DMS 273 (cell line): ENCODE results near the gene RBKS.
"Not testable (repeated sequence)": the region's sequence is repeated elsewhere in the genome, so short reads cannot be mapped to it uniquely, and the experiment has no call there.

Source experiments
- DNase-seq: peaks from one replicate; lab custom pipeline; 2025; ENCODE audit not compliant: unreplicated experiment; lab: John Stamatoyannopoulos, UW

The RBKS gene

DNA sequence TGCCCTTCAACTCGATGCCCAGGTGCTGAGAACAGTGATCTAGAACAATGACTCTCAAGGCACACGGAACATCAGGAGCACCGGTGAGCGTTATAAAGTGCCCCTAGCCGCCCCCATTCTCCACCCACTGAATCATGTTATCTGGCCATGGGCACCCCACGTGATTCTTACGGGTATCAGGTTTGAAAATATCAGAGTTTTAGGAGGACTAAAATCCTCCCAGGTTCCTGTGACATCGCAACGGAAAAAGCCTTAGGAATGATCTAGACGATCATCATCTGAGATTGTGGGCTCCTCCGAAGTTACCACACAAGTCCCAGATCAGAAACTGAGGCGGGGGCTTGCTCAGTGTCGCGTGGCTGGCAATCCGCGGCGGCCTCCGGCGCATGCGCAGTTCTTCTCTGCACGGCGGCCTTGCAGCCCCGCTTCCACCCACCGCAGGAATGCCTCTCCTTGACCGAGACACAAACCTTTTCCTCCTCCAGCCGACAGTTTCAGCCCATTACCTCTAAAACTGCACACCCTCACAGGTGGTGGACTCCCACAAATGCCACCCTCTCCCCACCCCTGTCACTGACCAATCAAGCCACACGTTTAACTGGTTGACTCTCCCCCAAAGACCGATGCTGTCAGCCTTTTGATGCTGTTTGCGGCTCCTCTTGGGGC, 124.4 kb downstream of the RBKS start:
- DNase-seq = no peak

DNA sequence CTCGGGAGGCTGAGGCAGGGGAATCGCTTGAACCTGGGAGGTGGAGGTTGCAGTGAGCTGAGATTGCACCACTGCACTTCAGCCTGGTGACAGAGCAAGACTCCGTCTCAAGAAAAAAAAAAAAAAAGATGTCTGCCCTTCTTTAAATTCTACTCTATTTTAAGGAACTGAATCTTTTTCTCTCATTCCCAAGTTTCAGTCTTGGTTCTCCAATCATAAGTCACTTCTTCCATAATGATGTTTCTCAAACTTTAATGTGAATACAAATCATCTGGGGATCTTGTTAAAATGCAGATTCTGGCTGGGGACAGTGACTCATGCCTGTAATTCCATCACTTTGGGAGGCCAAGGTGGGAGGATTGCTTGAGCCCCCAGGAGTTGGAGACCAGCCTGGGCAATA, 125.7 kb downstream of the RBKS start:
- DNase-seq = not testable (repeated sequence)

GRCh38 chr2:27763907-27764267, 126.3 kb downstream of the RBKS start:
- no peak for DNase-seq

GRCh38 chr2:27762951-27763906, 127.0 kb downstream of the RBKS start:
- DNase-seq = no peak

GRCh38 chr2:27756544-27757498, 133.4 kb downstream of the RBKS start:
- DNase-seq = no peak

GRCh38 chr2:27756091-27756490, 134.1 kb downstream of the RBKS start:
- DNase-seq = no peak

GRCh38 chr2:27754831-27755230, 135.4 kb downstream of the RBKS start:
- DNase-seq = no peak

DNA sequence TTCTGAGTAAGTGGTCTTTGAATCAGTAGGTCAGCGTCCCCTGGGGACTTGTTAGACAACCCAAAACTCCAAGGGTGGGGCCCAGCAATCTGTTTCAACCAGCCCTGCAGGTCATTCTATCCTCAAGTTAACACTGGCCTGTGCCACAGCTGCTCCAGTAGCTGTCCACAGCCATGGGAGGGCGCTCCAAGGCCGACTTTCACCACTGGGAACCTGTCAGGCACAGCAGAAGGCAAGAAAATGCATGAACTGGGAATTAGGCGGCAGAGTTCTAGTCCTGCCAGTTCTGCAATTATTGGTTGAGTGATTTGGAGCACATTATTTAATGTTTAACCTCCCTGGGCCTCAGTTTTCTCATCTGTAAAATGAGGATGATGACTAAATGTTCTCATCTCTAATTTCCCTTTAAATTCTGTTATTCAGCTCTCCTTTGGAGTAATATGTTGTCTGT, 136.0 kb downstream of the RBKS start:
- DNase-seq = peak; percentile 90

DNA sequence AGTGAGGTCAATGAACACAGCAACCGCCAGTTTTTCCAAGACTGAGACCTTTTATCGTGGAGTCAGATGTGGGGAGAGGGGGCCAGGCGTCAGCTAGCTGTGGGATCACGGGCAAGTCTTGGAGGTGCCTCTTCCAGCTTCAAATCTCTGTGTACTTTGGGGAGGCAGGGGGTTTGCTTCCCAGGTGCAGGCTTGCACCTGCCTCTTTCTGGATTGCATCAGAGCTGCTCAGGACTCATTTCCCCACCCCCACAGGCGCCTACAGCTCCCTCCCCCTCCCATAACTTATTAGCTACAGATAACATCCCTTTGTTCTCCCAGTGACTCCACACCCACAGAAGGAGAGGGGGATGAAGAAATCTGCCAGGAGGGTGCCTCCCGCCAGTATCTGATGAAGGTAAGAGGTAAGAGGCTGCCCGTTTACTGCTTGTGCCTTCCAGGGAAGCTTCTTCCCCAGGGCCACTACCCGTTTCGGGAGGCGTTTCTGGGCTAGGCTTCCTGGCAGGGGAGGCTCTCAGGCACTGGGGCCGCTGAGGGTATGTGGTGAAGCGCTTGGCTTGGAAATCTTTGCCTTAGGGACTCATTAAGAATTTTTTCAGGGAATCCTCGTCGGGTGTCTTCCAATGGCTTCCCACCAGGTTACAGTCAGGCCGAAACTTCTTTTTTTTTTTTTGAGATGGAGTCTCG, 137.5 kb downstream of the RBKS start:
- DNase-seq = no peak

DNA sequence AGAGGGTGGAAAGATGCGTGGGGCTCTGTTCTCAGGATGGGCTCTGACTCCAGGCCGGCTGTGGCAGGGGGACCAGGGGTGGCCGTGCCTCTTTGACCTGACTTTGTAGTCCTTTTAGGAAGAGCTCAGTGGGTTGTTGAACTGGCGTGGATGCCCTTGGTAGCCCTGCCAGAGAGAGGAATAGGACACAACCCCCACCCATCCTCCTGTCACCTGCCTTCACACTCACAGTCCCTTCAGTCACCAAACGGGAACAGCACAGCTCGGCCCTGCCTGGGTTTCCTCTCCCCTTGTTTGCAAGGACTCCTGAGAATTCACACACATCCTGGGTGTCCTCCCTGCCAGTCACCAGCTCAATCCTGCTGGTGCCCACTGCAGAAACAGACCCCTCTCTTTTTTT, 138.8 kb downstream of the RBKS start:
- no peak for DNase-seq

- DNase-seq = not testable (repeated sequence)
Observed at GRCh38 chr2:27748803-27749554, 141.2 kb downstream of the RBKS start.

DNA sequence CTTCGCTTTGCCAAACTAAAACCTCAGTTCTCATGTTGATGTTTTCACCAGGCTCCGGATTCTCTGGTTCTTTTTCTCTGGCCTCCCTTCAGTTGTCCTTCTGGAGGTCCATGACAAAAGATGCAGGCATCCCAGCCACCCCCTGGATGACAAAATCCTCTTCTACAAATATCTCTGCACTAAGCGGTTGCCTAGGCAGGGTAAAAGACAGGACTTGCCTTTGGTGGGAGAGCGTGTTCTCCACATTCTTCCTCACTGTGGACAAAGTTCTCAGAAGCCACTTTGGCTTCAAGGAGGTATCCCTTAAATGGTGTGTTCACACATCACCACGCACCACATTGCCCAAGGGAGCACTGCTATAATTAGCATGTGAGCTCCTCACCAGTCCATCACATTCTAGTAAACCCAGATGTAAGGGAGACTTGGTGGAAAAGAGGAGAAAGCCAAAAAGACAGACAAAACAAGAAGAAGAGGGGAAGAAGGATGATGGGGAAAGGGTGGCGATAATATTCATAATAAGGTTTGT, 142.3 kb downstream of the RBKS start:
- no peak for DNase-seq

DNA sequence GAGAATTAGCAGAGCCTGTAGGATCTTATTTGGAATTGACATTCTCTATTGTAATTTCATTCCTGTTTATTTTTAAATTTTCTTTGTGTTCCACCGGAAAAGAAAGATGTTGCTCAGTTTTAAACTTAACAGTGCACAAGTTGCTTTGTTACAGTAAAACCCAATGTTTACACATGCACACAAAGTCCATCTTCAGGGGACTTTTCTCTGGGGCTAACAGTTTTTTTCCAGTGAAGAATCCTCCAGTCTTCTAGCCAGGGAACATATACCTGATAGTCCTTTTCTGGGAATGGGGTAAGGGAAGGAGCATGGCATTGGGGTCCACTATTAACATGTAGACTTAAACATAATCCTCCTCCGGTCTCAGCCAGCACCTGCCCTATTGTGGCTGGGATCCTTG, 143.9 kb downstream of the RBKS start:
- no peak for DNase-seq

DNA sequence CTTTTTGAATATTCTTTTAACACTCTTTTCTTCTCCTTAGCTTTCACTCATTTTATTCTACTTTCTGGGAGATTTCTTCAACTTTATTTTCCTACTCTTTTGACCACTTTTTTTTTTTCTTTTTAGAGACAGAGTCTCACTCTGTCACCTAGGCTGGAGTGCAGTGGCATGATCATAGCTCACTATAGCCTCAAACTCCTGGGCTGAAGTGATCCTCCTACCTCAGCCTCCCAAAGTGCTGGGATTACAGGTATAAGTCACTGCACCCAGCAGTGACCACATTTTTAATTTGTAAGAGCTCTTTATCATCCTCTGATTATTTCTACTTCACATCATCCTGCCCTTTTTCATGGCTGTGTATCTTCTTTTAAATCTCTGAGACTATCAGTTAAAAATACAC, 144.7 kb downstream of the RBKS start:
- not testable (repeated sequence) for DNase-seq

DNA sequence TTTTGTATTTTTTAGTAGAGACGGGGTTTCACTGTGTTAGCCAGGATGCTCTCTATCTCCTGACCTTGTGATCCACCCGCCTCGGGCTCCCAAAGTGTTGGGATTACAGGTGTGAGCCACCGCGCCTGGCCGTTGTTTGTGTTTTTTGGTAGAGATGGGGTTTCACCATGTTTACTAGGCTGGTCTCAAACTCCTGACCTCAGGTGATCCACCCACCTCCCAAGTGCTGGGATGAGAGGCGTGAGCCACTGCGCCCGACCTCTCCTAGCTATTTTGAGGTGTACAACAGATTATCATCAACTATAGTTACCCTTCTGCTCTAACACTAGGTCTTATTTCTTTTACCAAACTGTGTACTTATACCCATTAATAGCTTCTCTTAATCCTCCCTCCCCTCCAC, 147.6 kb downstream of the RBKS start:
- DNase-seq = no peak

GRCh38 chr2:27741673-27742072, 148.5 kb downstream of the RBKS start:
- no peak for DNase-seq

DNA sequence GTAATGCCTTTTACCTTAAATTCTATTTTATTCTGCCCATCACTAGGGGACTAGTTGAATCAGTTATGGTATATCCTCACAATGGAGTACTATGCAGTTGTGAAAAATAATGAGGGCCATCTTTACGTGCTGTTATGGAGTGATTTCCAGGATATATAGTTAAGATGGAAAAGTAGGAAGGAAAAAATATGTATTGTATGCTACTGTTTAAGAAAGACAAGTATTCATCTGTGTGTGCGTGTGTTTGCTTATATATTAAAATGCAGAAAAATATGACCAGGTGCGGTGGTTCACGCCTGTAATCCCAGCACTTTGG, 151.2 kb downstream of the RBKS start:
- no peak for DNase-seq

GRCh38 chr2:27738349-27739057, 151.7 kb downstream of the RBKS start:
- DNase-seq = no peak

GRCh38 chr2:27737676-27738348, 152.4 kb downstream of the RBKS start:
- peak; percentile 77 for DNase-seq
